ENCODE results near the gene ZNF296. TPM values are rescaled to one million over a fixed set of nuclear protein-coding genes. Genes with fewer than 3 reads are reported as not detected.

Gene ZNF296
- total RNA-seq, 1 donor from 2014 or later, result 0.13 TPM

DNA sequence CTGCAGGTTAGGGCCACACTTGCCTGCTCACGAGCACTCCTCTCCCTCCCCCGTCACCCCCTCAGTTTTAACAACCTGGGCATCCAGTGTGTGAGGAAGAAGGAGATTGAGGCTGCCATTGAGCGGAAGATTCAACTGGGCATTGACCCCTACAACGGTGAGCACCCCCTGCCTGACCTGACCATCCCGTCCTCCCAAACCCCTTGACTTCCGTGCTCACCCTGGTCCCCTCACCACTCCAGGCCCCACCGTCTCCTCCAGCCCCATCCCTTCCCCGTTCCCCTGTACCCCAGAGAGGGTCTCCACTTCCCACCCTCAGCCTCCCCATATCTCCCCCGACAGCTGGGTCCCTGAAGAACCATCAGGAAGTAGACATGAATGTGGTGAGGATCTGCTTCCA, 51.0 kb downstream of the ZNF296 start:
- DNase-seq (ENCODE audit: low read depth in 2 of 2), result no peak

DNA sequence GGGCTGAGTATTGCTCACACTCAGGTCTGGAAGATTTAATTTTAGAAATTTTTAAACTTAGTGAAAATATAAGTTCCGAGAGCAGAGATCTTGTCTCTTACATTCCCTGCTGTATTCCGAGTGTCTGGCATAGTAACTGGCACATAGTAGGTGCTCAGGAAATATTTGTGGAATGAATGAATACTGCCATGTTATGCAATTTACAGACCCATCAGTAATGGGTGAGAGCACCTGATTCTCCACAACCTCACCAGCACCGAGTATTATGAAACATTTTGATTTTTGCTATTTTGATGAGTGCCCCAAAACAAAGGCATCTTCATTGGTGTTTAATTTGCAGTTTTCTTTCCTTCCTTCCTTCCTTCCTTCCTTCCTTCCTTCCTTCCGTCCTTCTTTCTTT, 53.2 kb downstream of the ZNF296 start:
- no peak for DNase-seq (ENCODE audit: low read depth in 2 of 2)

DNA sequence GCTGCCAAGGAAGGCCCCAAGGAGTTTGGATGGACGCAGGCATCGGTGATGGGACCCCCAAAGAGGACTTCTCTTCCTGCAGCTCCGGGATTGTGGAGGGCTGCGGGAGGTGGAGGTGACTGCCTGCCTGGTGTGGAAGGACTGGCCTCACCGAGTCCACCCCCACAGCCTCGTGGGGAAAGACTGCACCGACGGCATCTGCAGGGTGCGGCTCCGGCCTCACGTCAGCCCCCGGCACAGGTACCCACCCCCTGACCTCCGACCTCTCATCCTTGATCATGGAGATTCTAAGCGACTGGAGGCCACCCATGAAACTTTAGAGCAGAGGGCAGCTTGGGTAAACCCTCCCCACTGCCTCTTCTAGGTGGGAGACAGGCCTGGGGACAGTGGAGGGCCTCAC, 54.3 kb downstream of the ZNF296 start:
- no peak for DNase-seq (ENCODE audit: low read depth in 2 of 2)

Other genes with a start within 250 kb of the ZNF296 start
- gene NECTIN2, start 230.2 kb downstream of the ZNF296 start, total RNA-seq, result 75.6 and 127 TPM in 2 replicates
- gene TOMM40, start 185.2 kb downstream of the ZNF296 start, total RNA-seq, result 41.0 and 48.9 TPM in 2 replicates
- gene APOE, start 170.7 kb downstream of the ZNF296 start, total RNA-seq, result 0.64 and 3.5 TPM in 2 replicates
- gene APOC1, start 161.9 kb downstream of the ZNF296 start, total RNA-seq, result 0.63 and 1.8 TPM in 2 replicates
- not detected in 2 replicates for gene APOC4, start 134.2 kb downstream of the ZNF296 start, total RNA-seq
- gene APOC2, start 130.4 kb downstream of the ZNF296 start, total RNA-seq, result not detected in 2 replicates
- gene CLPTM1, start 121.1 kb downstream of the ZNF296 start, total RNA-seq, result 23.2 and 52.6 TPM in 2 replicates
- 8.2 and 16.2 TPM in 2 replicates for gene RELB, start 75.0 kb downstream of the ZNF296 start, total RNA-seq
- 4.2 and 6.6 TPM in 2 replicates for gene CLASRP, start 37.4 kb downstream of the ZNF296 start, total RNA-seq
- 17.7 and 22.0 TPM in 2 replicates for gene GEMIN7, start 2.8 kb upstream of the ZNF296 start, total RNA-seq
- gene PPP1R37, start 16.7 kb upstream of the ZNF296 start, total RNA-seq, result 18.2 and 26.4 TPM in 2 replicates
- gene NKPD1, start 84.5 kb upstream of the ZNF296 start, total RNA-seq, result 0.13 TPM in 2 replicates
- gene TRAPPC6A, start 101.8 kb upstream of the ZNF296 start, total RNA-seq, result 19.0 and 34.4 TPM in 2 replicates
- 2.6 and 4.0 TPM in 2 replicates for gene BLOC1S3, start 102.3 kb upstream of the ZNF296 start, total RNA-seq
- gene EXOC3L2, start 168.9 kb upstream of the ZNF296 start, total RNA-seq, result 0.63 and 1.0 TPM in 2 replicates
- gene MARK4, start 174.8 kb upstream of the ZNF296 start, total RNA-seq, result 7.4 and 19.8 TPM in 2 replicates
- 0.13 TPM in 1 of 2 replicates, not detected in the other for gene CKM, start 246.4 kb upstream of the ZNF296 start, total RNA-seq

Data from dermis microvascular lymphatic vessel endothelial cell (primary cell).